H1 (cell line): ENCODE data around the gene LOXL1. TPM values are rescaled to one million over a fixed set of nuclear protein-coding genes. Genes with fewer than 3 reads are reported as not detected.
A peak's percentile ranks its signal among the peaks of the same experiment; 100 is the strongest.

Source experiments
- CTCF ChIA-PET: fragments of 300-600 bp; sonication (Branson Sonifier 250); formaldehyde crosslinking; loops from one replicate; lab custom pipeline; 2021; ENCODE audit not compliant: partially characterized antibody; lab: Charles Lee
- POLR2A ChIA-PET: fragments of 300-600 bp; sonication (Branson Sonifier 250); formaldehyde crosslinking; loops from one replicate; lab custom pipeline; 2021; ENCODE audit warnings: inconsistent platforms; ENCODE audit not compliant: partially characterized antibody; lab: Charles Lee
- DNase-seq, 2 experiments: peaks; one replicate each; pipeline versions ENCODE4 v3.0.0 to v3.0.0-alpha.2; 2010 to 2022; ENCODE audit warnings: low spot score in 2 of 2, low read depth in 1 of 2, mixed read lengths in 1 of 2
- FAIRE-seq: peaks from 2 replicates; lab custom pipeline; 2011; peaks lifted over from hg19 to GRCh38; lab: Jason Lieb, UNC
- H2AFZ ChIP-seq: 2 replicates; pipeline ENCODE4 v1.8.1; 2012; ENCODE audit warnings: low read length, inconsistent platforms
- H2AK5ac ChIP-seq: 2 replicates; pipeline ENCODE4 v1.6.1; 2013; ENCODE audit warnings: low read depth, low read length
- H2BK120ac ChIP-seq: replicated peaks from 2 replicates; pipeline ENCODE3; 2013; ENCODE audit warnings: low read depth, low read length, inconsistent platforms
- H2BK12ac ChIP-seq: 2 replicates; pipeline ENCODE4 v1.6.1; 2013; ENCODE audit warnings: low read depth, low read length
- H2BK15ac ChIP-seq: 2 replicates; pipeline ENCODE4 v1.6.1; 2013; ENCODE audit warnings: low read length
- H2BK20ac ChIP-seq: 2 replicates; pipeline ENCODE4 v1.6.1; 2013; ENCODE audit warnings: low read length
- H2BK5ac ChIP-seq: 2 replicates; pipeline ENCODE4 v1.6.1; 2013; ENCODE audit warnings: low read depth, low read length
- H3K14ac ChIP-seq: 2 replicates; pipeline ENCODE4 v1.6.1; 2013; ENCODE audit warnings: inconsistent platforms; ENCODE audit not compliant: insufficient read length
- H3K18ac ChIP-seq: 2 replicates; pipeline ENCODE4 v1.6.1; 2013; ENCODE audit warnings: low read length; ENCODE audit errors: extremely low read depth
- H3K23ac ChIP-seq: 2 replicates; pipeline ENCODE4 v1.6.1; 2013; ENCODE audit warnings: inconsistent platforms; ENCODE audit not compliant: insufficient read length
- H3K23me2 ChIP-seq: 2 replicates; pipeline ENCODE4 v1.6.1; 2013; ENCODE audit warnings: low read depth, low read length
- H3K27ac ChIP-seq: 2 replicates; pipeline ENCODE4 v1.6.1; 2011; ENCODE audit warnings: low read depth, low read length, inconsistent platforms
- H3K27me3 ChIP-seq, 4 experiments: replicated peaks in 1 of 4; 1 replicate in 1 of 4; 2 replicates in 3 of 4; pipeline versions ENCODE4 v1.6.1 to v1.8.1; 2011 to 2013; ENCODE audit warnings: low read length in 3 of 4, mild to moderate bottlenecking in 3 of 4, inconsistent platforms in 2 of 4, mixed read lengths in 2 of 4, moderate library complexity in 1 of 4; ENCODE audit not compliant: control insufficient read depth in 3 of 4, insufficient read depth in 3 of 4; ENCODE audit errors: extremely low read depth in 1 of 4
- H3K36me3 ChIP-seq, 4 experiments: 2 replicates each; pipeline versions ENCODE4 v1.6.1 to v1.8.1; 2011 to 2013; ENCODE audit warnings: mild to moderate bottlenecking in 4 of 4, low read length in 3 of 4, moderate library complexity in 2 of 4, control low read depth in 1 of 4, inconsistent platforms in 1 of 4; ENCODE audit not compliant: insufficient read depth in 4 of 4, control insufficient read depth in 2 of 4
- H3K4ac ChIP-seq: replicated peaks from 2 replicates; pipeline ENCODE3; 2013; ENCODE audit warnings: low read length, low read depth, mixed read lengths, inconsistent platforms; ENCODE audit not compliant: insufficient read length
- H3K4me1 ChIP-seq, 4 experiments: replicated peaks in 1 of 4; 1 replicate in 1 of 4; 2 replicates in 3 of 4; pipeline versions ENCODE4 v1.6.1 to v1.8.1; 2011 to 2013; ENCODE audit warnings: low read length in 3 of 4, inconsistent platforms in 2 of 4, mixed read lengths in 1 of 4; ENCODE audit not compliant: insufficient read depth in 4 of 4, control insufficient read depth in 3 of 4
- H3K4me2 ChIP-seq, 2 experiments: 2 replicates each; pipeline versions ENCODE4 v1.6.1 to v1.8.1; 2011 to 2013; ENCODE audit warnings: low read depth in 2 of 2, low read length in 2 of 2, control low read depth in 1 of 2, inconsistent platforms in 1 of 2, mild to moderate bottlenecking in 1 of 2; ENCODE audit not compliant: insufficient read depth in 1 of 2
- H3K4me3 ChIP-seq, 4 experiments: fragments of 200-600, 300-600 bp in 1 of 4; sonication (generic), shearing (Covaris generic), sonication (Bioruptor Twin) in 1 of 4; 2 replicates each; pipeline versions ENCODE4 v1.5.1 to v1.8.1; 2011 to 2016; ENCODE audit warnings: low read length in 4 of 4, low read depth in 3 of 4, control low read depth in 2 of 4, inconsistent platforms in 2 of 4, mild to moderate bottlenecking in 2 of 4, mixed read lengths in 1 of 4, moderate library complexity in 1 of 4; ENCODE audit not compliant: insufficient read depth in 2 of 4; ENCODE audit errors: extremely low read depth in 1 of 4
- H3K56ac ChIP-seq: replicated peaks from 2 replicates; pipeline ENCODE3; 2013; ENCODE audit warnings: low read depth, mild to moderate bottlenecking, mixed read lengths, low read length, inconsistent platforms; ENCODE audit not compliant: insufficient read length
- H3K79me1 ChIP-seq: 2 replicates; pipeline ENCODE4 v1.6.1; 2013; ENCODE audit warnings: low read depth, low read length, control low read depth
- H3K79me2 ChIP-seq, 2 experiments: 2 replicates each; pipeline versions ENCODE4 v1.6.1 to v1.8.1; 2012 to 2013; ENCODE audit warnings: low read length in 2 of 2, mild to moderate bottlenecking in 2 of 2, inconsistent platforms in 1 of 2; ENCODE audit not compliant: insufficient read depth in 2 of 2, control insufficient read depth in 1 of 2
- H3K9ac ChIP-seq, 4 experiments: replicated peaks in 1 of 4; 1 replicate in 1 of 4; 2 replicates in 3 of 4; pipeline versions ENCODE4 v1.6.1 to v1.8.1; 2011 to 2013; ENCODE audit warnings: low read depth in 3 of 4, low read length in 3 of 4, control low read depth in 2 of 4, mild to moderate bottlenecking in 2 of 4, moderate library complexity in 2 of 4, inconsistent platforms in 1 of 4; ENCODE audit errors: extremely low read depth in 1 of 4
- H3K9me3 ChIP-seq, 2 experiments: 2 replicates each; pipeline versions ENCODE4 v1.6.1 to v1.8.1; 2012 to 2013; ENCODE audit warnings: mild to moderate bottlenecking in 2 of 2, moderate library complexity in 2 of 2, control low read depth in 1 of 2, inconsistent platforms in 1 of 2, low read depth in 1 of 2, low read length in 1 of 2, mixed read lengths in 1 of 2; ENCODE audit not compliant: insufficient read depth in 2 of 2
- H4K20me1 ChIP-seq, 2 experiments: replicated peaks in 1 of 2; 2 replicates each; pipeline versions ENCODE3 to v1.8.1; 2011 to 2013; ENCODE audit warnings: inconsistent platforms in 2 of 2, low read length in 2 of 2, mild to moderate bottlenecking in 1 of 2; ENCODE audit not compliant: insufficient read depth in 2 of 2, control insufficient read depth in 1 of 2
- H4K5ac ChIP-seq: 2 replicates; pipeline ENCODE4 v1.6.1; 2013; ENCODE audit warnings: low read length, low read depth, mixed read lengths, inconsistent platforms; ENCODE audit not compliant: insufficient read length
- H4K8ac ChIP-seq: 2 replicates; pipeline ENCODE4 v1.8.0; 2013; ENCODE audit warnings: mild to moderate bottlenecking, moderate library complexity, low read length, inconsistent platforms; ENCODE audit not compliant: insufficient read depth; ENCODE audit errors: extremely low read depth
- H4K91ac ChIP-seq: replicated peaks from 2 replicates; pipeline ENCODE3; 2013; ENCODE audit warnings: low read length, mixed read lengths, inconsistent platforms; ENCODE audit not compliant: insufficient read length
- BACH1 ChIP-seq: IDR thresholded peaks from 2 replicates; pipeline ENCODE4 v1.6.1; 2012; ENCODE audit warnings: low read length, improper control_type of control experiment
- BRCA1 ChIP-seq: IDR thresholded peaks from 2 replicates; pipeline ENCODE4 v1.6.1; 2012; ENCODE audit warnings: low read depth, low read length, improper control_type of control experiment
- SRF ChIP-seq: IDR thresholded peaks from 2 replicates; pipeline ENCODE4 v1.6.1; 2011; ENCODE audit warnings: mild to moderate bottlenecking, low read depth, low read length, moderate library complexity
- TAF7 ChIP-seq: optimal IDR thresholded peaks from 2 replicates; pipeline ENCODE3; 2011; ENCODE audit warnings: low read depth, mild to moderate bottlenecking, inconsistent platforms, low read length, moderate library complexity, borderline replicate concordance
- whole genome bisulfite sequencing, 2 experiments: shearing (Covaris generic) in 1 of 2; methylation state at CpG; one replicate each; pipeline versions ENCODE4 v1.1.6 to v1.1.7; 2013 to 2015; ENCODE audit warnings: low lambda C conversion rate in 2 of 2, mixed read lengths in 2 of 2, inconsistent platforms in 1 of 2, low coverage in 1 of 2, missing lambda C conversion rate in 1 of 2; ENCODE audit not compliant: insufficient replicate concordance in 2 of 2, insufficient coverage in 1 of 2, insufficient read length in 1 of 2; ENCODE audit errors: extremely low coverage in 1 of 2, missing lambda C conversion rate in 1 of 2; 5-methylcytosine and 5-hydroxymethylcytosine counted together
- polyA plus RNA-seq, 7 experiments: library from polyadenylated mRNA; depleted of rRNA in 3 of 7; stranded (reverse) in 5 of 7; unstranded in 2 of 7; fragments of >200 nt in 5 of 7; fragments of 200-250 nt in 2 of 7; gene quantifications; 1 replicate in 5 of 7; 2 replicates in 1 of 7; 4 replicates in 1 of 7; pipeline versions ENCODE4 v1.2.1 to v1.2.3, GENCODE V29; 2011 to 2013; ENCODE audit warnings: missing spikeins in 2 of 7, mixed read lengths in 2 of 7
- total RNA-seq: library from RNA; stranded (reverse); fragmentation: NEBNext Ultra II Directional; extraction: Animal tissue kit (Norgen Biotek cat#: 25700); gene quantifications from 2 replicates; pipeline ENCODE4 v1.2.1, GENCODE V29; 2021

LOXL1 gene
- total and polyA plus RNA-seq, 2 of the 8 experiments (the other 6 are each of a cell fraction or from before 2014, with no cell fraction given), result 8.1 to 14.4 TPM

- Histone ChIP-seq H2AK5ac (no peak overlapping the region), H2BK15ac (no peak overlapping the region), H4K5ac (no peak overlapping the region), H2BK5ac (no peak overlapping the region), H3K4me3 (no peak overlapping the region), H2BK12ac (peak overlapping the region; percentile 9; the same call in 1 of the 2 replicates), H3K4me2 (no peak overlapping the region; a peak in 1 of 4 replicates), H3K4me1 (peaks cover 0 to 3% (median 2%) of the 10 kb centered on the region in 4 experiments; a peak in 4 of 7 replicates), H3K56ac (no peak overlapping the region), H3K4ac (no peak overlapping the region), H3K9ac (no peak overlapping the region), H4K8ac (no peak overlapping the region), H3K36me3 (no peaks in the 10 kb centered on the region), H3K18ac (no peak overlapping the region), H3K23me2 (no peaks in the 10 kb centered on the region), H3K14ac (no peak overlapping the region), H3K79me2 (no peaks in the 10 kb centered on the region), H2BK20ac (no peak overlapping the region), H3K27ac (no peak overlapping the region), H2BK120ac (no peak overlapping the region), H4K91ac (no peak overlapping the region), H2AFZ (no peak overlapping the region), H3K9me3 (no peaks in the 10 kb centered on the region), H3K79me1 (no peaks in the 10 kb centered on the region), H3K23ac (no peak overlapping the region), H3K27me3 (no peaks in the 10 kb centered on the region), H4K20me1 (no peaks in the 10 kb centered on the region)
- TF ChIP-seq BACH1 (no peak), SRF (no peak), BRCA1 (no peak), TAF7 (no peak)
- no peak for DNase-seq
- CTCF ChIA-PET, result interaction anchor here (0.6 to 5.8 kb wide), 21 partner anchors 8 to 118 kb away, joined by 3 to 31 read pairs (median 4); partner anchors contain the start of genes LOXL1 and TBC1D21
- 95% methylated on average over 3 of the region's 4 CpGs; no CpG with 5 or more reads in 1 of the 2 experiments for WGBS, 2 experiments
- no peak for FAIRE-seq
- POLR2A ChIA-PET, result interaction anchor here (0.8 to 2.5 kb wide), 4 partner anchors 9 to 68 kb away, joined by 3 to 14 read pairs (median 6); partner anchors contain the start of gene LOXL1
Measured at GRCh38 chr15:73935547-73935946, 9.3 kb downstream of the LOXL1 start.
